Keratinocyte (primary cell): Measurements from ENCODE around the gene ZNF76.

Source experiments
- EZH2 ChIP-seq: IDR thresholded peaks from one replicate; pipeline ENCODE4 v1.6.1; 2012; ENCODE audit warnings: inconsistent platforms, mild to moderate bottlenecking, low read length, moderate library complexity
- TF ChIP-seq, protein P1 (sequence below), 3 experiments: IDR thresholded peaks in 1 of 3; conservative IDR thresholded peaks in 1 of 3; optimal IDR thresholded peaks in 1 of 3; 2 replicates in 2 of 3; 3 replicates in 1 of 3; pipeline versions ENCODE3 to v1.5.1; 2011; ENCODE audit warnings: low read length in 3 of 3, mild to moderate bottlenecking in 3 of 3, moderate library complexity in 2 of 3, control low read depth in 1 of 3, inconsistent platforms in 1 of 3; ENCODE audit not compliant: insufficient read depth in 2 of 3; ENCODE audit errors: extremely low read depth in 1 of 3

DNA sequence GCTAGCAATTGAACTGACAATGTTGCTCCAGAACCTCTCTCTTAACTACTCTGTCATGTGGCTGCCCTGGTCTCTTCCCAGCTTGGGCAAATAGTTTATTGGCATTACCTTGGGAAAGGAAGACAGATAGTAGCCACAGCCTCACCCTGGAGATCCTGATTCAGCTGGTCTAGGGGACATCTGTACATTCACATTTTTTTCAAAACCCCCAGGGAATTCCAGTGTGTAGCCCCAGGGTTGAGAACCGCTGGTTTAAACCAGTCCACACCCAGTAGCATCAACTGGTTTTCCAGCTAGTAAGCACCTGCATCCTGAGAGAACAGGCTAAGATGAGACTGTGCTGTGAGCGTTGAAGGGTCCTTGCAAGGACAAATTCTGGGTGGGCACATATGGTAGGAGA is 36.1 kb upstream of the ZNF76 start:
- TF ChIP-seq, protein P1, sequence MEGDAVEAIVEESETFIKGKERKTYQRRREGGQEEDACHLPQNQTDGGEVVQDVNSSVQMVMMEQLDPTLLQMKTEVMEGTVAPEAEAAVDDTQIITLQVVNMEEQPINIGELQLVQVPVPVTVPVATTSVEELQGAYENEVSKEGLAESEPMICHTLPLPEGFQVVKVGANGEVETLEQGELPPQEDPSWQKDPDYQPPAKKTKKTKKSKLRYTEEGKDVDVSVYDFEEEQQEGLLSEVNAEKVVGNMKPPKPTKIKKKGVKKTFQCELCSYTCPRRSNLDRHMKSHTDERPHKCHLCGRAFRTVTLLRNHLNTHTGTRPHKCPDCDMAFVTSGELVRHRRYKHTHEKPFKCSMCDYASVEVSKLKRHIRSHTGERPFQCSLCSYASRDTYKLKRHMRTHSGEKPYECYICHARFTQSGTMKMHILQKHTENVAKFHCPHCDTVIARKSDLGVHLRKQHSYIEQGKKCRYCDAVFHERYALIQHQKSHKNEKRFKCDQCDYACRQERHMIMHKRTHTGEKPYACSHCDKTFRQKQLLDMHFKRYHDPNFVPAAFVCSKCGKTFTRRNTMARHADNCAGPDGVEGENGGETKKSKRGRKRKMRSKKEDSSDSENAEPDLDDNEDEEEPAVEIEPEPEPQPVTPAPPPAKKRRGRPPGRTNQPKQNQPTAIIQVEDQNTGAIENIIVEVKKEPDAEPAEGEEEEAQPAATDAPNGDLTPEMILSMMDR (optimal IDR thresholded peaks at IDR 0.05 in 1 of 3, IDR thresholded peaks at IDR 0.05 in 1 of 3, conservative IDR thresholded peaks at IDR 0.05 in 1 of 3; ENCODE audit: extremely low read depth in 1 of 3, insufficient read depth in 2 of 3, low read length in 3 of 3) = no peak
- TF ChIP-seq EZH2 = no peak
